CD14-positive monocyte (primary cell): ENCODE measurements around the gene ACTRT3. TPM values are rescaled to one million over a fixed set of nuclear protein-coding genes. Genes with fewer than 3 reads are reported as not detected.

Experiments used
- DNase-seq, 3 donors: peaks; one replicate each; pipeline ENCODE4 v3.0.0-alpha.2; 2011 to 2022
- H2AFZ ChIP-seq: 2 replicates; pipeline ENCODE4 v1.6.0; 2012; ENCODE audit warnings: mild to moderate bottlenecking, low read depth, low read length, inconsistent platforms; ENCODE audit not compliant: insufficient read depth, poor library complexity, severe bottlenecking
- H3K27ac ChIP-seq, 2 donors: 1 replicate in 1 of 2; 2 replicates in 1 of 2; pipeline ENCODE4 v1.5.1; 2012 to 2013; ENCODE audit warnings: low read length in 2 of 2, control low read depth in 1 of 2, inconsistent platforms in 1 of 2, low read depth in 1 of 2, mild to moderate bottlenecking in 1 of 2
- H3K27me3 ChIP-seq, 2 donors: one replicate each; pipeline versions ENCODE4 v1.6.0 to v1.6.1; 2011 to 2013; ENCODE audit warnings: low read length in 2 of 2; ENCODE audit not compliant: control insufficient read depth in 2 of 2, insufficient read depth in 2 of 2
- H3K36me3 ChIP-seq, 2 donors: replicated peaks in 1 of 2; 1 replicate in 1 of 2; 2 replicates in 1 of 2; pipeline versions ENCODE4 v1.5.1 to v1.6.1; 2012 to 2013; ENCODE audit warnings: low read length in 2 of 2, control low read depth in 1 of 2, inconsistent platforms in 1 of 2, mild to moderate bottlenecking in 1 of 2; ENCODE audit not compliant: insufficient read depth in 2 of 2, control insufficient read depth in 1 of 2
- H3K4me1 ChIP-seq, 2 donors: 1 replicate in 1 of 2; 2 replicates in 1 of 2; pipeline versions ENCODE4 v1.5.1 to v1.6.1; 2012 to 2013; ENCODE audit warnings: low read length in 2 of 2, control low read depth in 1 of 2, inconsistent platforms in 1 of 2, mild to moderate bottlenecking in 1 of 2, moderate library complexity in 1 of 2; ENCODE audit not compliant: insufficient read depth in 2 of 2, control insufficient read depth in 1 of 2
- H3K4me2 ChIP-seq: replicated peaks from 2 replicates; pipeline ENCODE3; 2012; ENCODE audit warnings: low read length, moderate library complexity, mild to moderate bottlenecking; ENCODE audit not compliant: poor library complexity, severe bottlenecking; ENCODE audit errors: extremely low read depth
- H3K4me3 ChIP-seq, 3 experiments: fragments of 200-600 bp in 1 of 3; sonication (generic) in 1 of 3; replicated peaks in 1 of 3; 1 replicate in 2 of 3; 2 replicates in 1 of 3; pipeline ENCODE4 v1.5.1; 2011 to 2013; ENCODE audit warnings: low read length in 3 of 3, mild to moderate bottlenecking in 3 of 3, control low read depth in 2 of 3, low read depth in 2 of 3, inconsistent platforms in 1 of 3, moderate library complexity in 1 of 3
- H3K79me2 ChIP-seq: 2 replicates; pipeline ENCODE4 v1.6.0; 2012; ENCODE audit warnings: mild to moderate bottlenecking, control low read depth, inconsistent platforms, low read length, moderate library complexity; ENCODE audit not compliant: insufficient read depth
- H3K9ac ChIP-seq: 2 replicates; pipeline ENCODE4 v1.6.0; 2017; ENCODE audit warnings: low read length, mild to moderate bottlenecking; ENCODE audit not compliant: insufficient read depth, poor library complexity, severe bottlenecking
- H3K9me3 ChIP-seq, 2 donors: replicated peaks in 1 of 2; 1 replicate in 1 of 2; 2 replicates in 1 of 2; pipeline versions ENCODE4 v1.5.1 to v1.6.1; 2012 to 2013; ENCODE audit warnings: low read length in 2 of 2, control low read depth in 1 of 2; ENCODE audit not compliant: control insufficient read depth in 1 of 2, insufficient read depth in 1 of 2
- H4K20me1 ChIP-seq: 2 replicates; pipeline ENCODE4 v1.6.0; 2012; ENCODE audit warnings: mild to moderate bottlenecking, low read length, control low read depth, moderate library complexity; ENCODE audit not compliant: insufficient read depth
- H3K27ac Mint-ChIP-seq, 7 donors: one replicate each; pipeline ENCODE4 v1.8.0; 2020; ENCODE audit warnings: mild to moderate bottlenecking in 7 of 7, mixed read lengths in 7 of 7, moderate library complexity in 6 of 7, inconsistent platforms in 2 of 7
- H3K27me3 Mint-ChIP-seq, 3 donors: one replicate each; pipeline ENCODE4 v1.8.0; 2021 to 2022; ENCODE audit warnings: low read depth in 3 of 3, mild to moderate bottlenecking in 3 of 3, mixed read lengths in 3 of 3, moderate library complexity in 3 of 3, inconsistent platforms in 1 of 3
- H3K36me3 Mint-ChIP-seq, 2 donors: one replicate each; pipeline ENCODE4 v1.8.0; 2020; ENCODE audit warnings: mixed read lengths in 2 of 2, inconsistent platforms in 1 of 2, mild to moderate bottlenecking in 1 of 2
- H3K4me1 Mint-ChIP-seq: one replicate; pipeline ENCODE4 v1.8.0; 2020; ENCODE audit warnings: mild to moderate bottlenecking, mixed read lengths
- H3K4me3 Mint-ChIP-seq, 2 donors: one replicate each; pipeline ENCODE4 v1.8.0; 2020; ENCODE audit warnings: mild to moderate bottlenecking in 2 of 2, mixed read lengths in 2 of 2, moderate library complexity in 1 of 2
- H3K9me3 Mint-ChIP-seq, 7 donors: one replicate each; pipeline ENCODE4 v1.8.0; 2020 to 2022; ENCODE audit warnings: mixed read lengths in 7 of 7, mild to moderate bottlenecking in 6 of 7, moderate library complexity in 6 of 7, inconsistent platforms in 2 of 7
- CTCF ChIP-seq: fragments of 200-600 bp; IDR thresholded peaks from one replicate; pipeline ENCODE4 v1.8.0; 2022; ENCODE audit warnings: antibody characterized with exemption, mild to moderate bottlenecking
- WGBS: methylation state at CpG from one replicate; pipeline ENCODE4 v1.1.5; 2013; ENCODE audit warnings: missing lambda C conversion rate; ENCODE audit not compliant: insufficient coverage; 5-methylcytosine and 5-hydroxymethylcytosine counted together
- intact Hi-C, 2 donors: fragments of 100-400 bp; cut with micrococcal nuclease; formaldehyde crosslinking; loops; one replicate each; pipeline versions ENCODE4 v1.15.0 to v1.15.1; 2023
- polyA plus RNA-seq, 3 donors: library from polyadenylated mRNA; depleted of rRNA in 1 of 3; unstranded in 2 of 3; stranded (reverse) in 1 of 3; fragments of 300-500 nt in 2 of 3; fragments of >200 nt in 1 of 3; fragmentation: Illumina TruSeq in 2 of 3; gene quantifications; 1 replicate in 2 of 3; 2 replicates in 1 of 3; pipeline ENCODE4 v1.2.3, GENCODE V29; 2012 to 2021

ACTRT3 gene
- polyA plus RNA-seq, 3 donors, result 0.03 to 0.08 TPM; not detected in 1

- Histone ChIP-seq H3K36me3 (peaks cover 39 to 56% of the 10 kb centered on the region in 2 donors), H3K9ac (no peak overlapping the region), H3K79me2 (no peaks in the 10 kb centered on the region), H3K27me3 (no peaks in the 10 kb centered on the region), H3K27ac (no peak overlapping the region), H2AFZ (no peak overlapping the region), H4K20me1 (no peaks in the 10 kb centered on the region), H3K4me3 (no peak overlapping the region), H3K4me2 (no peak overlapping the region), H3K9me3 (no peaks in the 10 kb centered on the region), H3K4me1 (no peaks in the 10 kb centered on the region)
- H3K27ac Mint-ChIP-seq, result no peak overlapping the region
- H3K4me1 Mint-ChIP-seq, result no peaks in the 10 kb centered on the region
- H3K36me3 Mint-ChIP-seq, result peaks cover 46 to 50% of the 10 kb centered on the region in 2 donors
- no peak for TF ChIP-seq CTCF
- intact Hi-C loops, result no loop called here
- H3K4me3 Mint-ChIP-seq, result no peak overlapping the region
- no peaks in the 10 kb centered on the region for H3K27me3 Mint-ChIP-seq
- 100% methylated on average over 1 of the region's 4 CpGs for WGBS
- H3K9me3 Mint-ChIP-seq, result no peaks in the 10 kb centered on the region
- no peak for DNase-seq
Observed at GRCh38 chr3:169790687-169791429, 21.5 kb upstream of the ACTRT3 start.

GRCh38 chr3:169790219-169790618 is 20.9 kb upstream of the ACTRT3 start:
- TF ChIP-seq CTCF, result no peak
- H3K27ac ChIP-seq, result no peak overlapping the region
- Mint-ChIP-seq H3K27me3 (no peaks in the 10 kb centered on the region), H3K9me3 (no peaks in the 10 kb centered on the region), H3K4me3 (no peak overlapping the region), H3K4me1 (no peaks in the 10 kb centered on the region), H3K27ac (no peak overlapping the region), H3K36me3 (peaks cover 52 to 57% of the 10 kb centered on the region in 2 donors)
- H2AFZ ChIP-seq, result no peak overlapping the region
- H3K27me3 ChIP-seq, result no peaks in the 10 kb centered on the region
- peaks cover 46 to 63% of the 10 kb centered on the region in 2 donors for H3K36me3 ChIP-seq
- no peak for DNase-seq
- H4K20me1 ChIP-seq, result no peaks in the 10 kb centered on the region
- H3K79me2 ChIP-seq, result no peaks in the 10 kb centered on the region
- H3K9ac ChIP-seq, result no peak overlapping the region
- intact Hi-C loops, result no loop called here
- H3K4me2 ChIP-seq, result no peak overlapping the region
- H3K4me3 ChIP-seq, result no peak overlapping the region
- no peaks in the 10 kb centered on the region for H3K4me1 ChIP-seq
- no peaks in the 10 kb centered on the region for H3K9me3 ChIP-seq
